Measurements from ENCODE around the gene DECR2.

DECR2 gene

DNA sequence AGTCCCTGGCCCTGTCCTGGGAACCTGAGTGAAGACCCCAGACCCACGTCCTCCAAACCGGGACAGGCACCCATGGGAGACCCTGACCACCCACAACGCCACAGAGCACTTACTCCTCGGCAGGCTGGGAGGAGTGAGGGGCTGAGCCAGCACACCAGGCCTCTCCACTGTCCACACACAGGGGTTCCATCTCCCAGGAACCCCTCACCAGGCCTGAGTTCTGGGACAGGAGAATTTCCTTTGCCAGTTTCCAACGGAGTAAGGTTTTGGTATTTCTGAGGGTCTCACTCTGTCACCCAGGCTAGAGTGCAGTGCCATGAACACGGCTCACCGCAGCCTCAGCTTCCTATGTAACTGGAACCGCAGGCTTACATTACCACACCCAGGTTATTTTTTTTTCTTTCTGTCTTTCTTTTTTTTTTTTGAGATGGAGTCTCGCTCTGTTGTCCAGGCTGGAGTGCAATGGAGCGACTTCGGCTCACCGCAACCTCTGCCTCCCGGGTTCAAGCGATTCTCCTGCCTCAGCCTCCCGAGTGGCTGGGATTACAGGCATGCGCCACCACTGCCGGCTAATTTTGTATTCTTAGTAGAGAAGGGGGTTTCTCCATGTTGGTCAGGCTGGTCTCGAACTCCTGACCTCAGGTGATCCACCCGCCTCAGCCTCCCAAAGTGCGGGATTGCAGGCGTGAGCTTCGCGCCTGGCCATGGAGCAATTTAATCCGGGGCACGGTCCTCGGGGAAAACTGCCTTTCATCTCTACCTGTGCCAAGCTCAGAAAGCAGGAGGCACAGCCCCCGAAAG lies 21.5 kb upstream of the DECR2 start:
- in situ Hi-C loops (cut with HindIII; ENCODE audit: low sequenced_read_pairs), result no loop called here
- peak overlapping the region; percentile 81 for H3K4me3 ChIP-seq (ENCODE audit: low read depth, low read length)
- DNase-seq (ENCODE audit: low read depth), result no peak
- TF ChIP-seq, protein P1, sequence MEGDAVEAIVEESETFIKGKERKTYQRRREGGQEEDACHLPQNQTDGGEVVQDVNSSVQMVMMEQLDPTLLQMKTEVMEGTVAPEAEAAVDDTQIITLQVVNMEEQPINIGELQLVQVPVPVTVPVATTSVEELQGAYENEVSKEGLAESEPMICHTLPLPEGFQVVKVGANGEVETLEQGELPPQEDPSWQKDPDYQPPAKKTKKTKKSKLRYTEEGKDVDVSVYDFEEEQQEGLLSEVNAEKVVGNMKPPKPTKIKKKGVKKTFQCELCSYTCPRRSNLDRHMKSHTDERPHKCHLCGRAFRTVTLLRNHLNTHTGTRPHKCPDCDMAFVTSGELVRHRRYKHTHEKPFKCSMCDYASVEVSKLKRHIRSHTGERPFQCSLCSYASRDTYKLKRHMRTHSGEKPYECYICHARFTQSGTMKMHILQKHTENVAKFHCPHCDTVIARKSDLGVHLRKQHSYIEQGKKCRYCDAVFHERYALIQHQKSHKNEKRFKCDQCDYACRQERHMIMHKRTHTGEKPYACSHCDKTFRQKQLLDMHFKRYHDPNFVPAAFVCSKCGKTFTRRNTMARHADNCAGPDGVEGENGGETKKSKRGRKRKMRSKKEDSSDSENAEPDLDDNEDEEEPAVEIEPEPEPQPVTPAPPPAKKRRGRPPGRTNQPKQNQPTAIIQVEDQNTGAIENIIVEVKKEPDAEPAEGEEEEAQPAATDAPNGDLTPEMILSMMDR (IDR thresholded peaks at IDR 0.05; ENCODE audit: low read depth, low read length, missing control alignments), result no peak

DNA sequence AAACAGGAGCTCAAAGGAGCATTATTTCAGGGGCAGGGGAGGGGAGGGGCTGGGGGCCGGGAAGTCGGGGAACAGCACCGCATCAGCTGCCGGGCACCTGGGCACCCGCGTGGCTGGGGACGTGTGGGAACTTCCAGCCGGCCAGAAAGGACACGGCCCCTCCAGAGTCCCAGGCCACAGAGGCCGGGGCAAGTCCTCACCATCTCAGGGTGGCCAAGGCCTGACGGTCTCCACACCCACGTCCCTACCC lies 21.0 kb upstream of the DECR2 start:
- no peak for DNase-seq (ENCODE audit: low read depth)
- H3K4me3 ChIP-seq (ENCODE audit: low read depth, low read length), result peak overlapping the region; percentile 81
- TF ChIP-seq, protein P1 (IDR thresholded peaks at IDR 0.05; ENCODE audit: low read depth, low read length, missing control alignments), result no peak
- in situ Hi-C loops (cut with HindIII; ENCODE audit: low sequenced_read_pairs), result no loop called here

DNA sequence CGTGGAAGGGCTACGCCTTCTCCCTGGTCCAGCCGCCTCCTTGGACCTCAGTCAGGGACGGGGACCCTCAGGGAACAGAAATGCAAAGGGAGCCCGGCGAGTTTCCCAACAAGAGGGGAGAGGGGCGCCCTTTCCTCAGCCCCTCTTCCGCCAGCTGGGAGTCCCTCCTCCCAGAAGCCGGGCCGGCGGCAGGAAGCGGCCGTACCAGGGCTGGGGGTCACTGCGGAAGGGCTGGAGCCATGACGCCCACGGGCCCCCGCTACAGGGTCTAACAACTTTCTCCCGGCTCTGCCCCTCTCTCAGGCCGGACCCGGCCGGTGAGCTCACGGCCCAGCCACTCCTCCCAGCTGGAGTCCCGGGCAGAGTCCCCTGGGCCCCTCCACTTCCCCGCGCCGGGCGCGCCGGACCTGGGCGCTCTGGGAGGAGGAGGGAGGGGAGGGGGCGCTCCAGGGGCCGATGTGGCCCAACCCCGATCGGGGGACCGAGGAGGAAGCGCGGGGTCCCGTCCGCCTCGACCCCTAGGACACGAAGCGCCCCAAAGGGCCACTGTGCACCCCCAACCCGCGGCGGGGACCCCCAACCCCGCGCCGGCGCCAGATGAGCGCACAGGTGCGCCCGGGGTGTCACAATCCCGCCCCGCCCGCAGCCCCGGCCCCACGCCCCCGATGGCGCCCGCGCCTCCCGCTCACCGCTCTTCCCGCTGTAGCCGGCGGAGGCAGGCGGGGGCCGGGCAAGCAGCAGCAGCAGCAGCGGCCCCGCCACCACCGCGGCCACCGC lies 20.5 kb upstream of the DECR2 start:
- DNase-seq (ENCODE audit: low read depth), result no peak
- peak overlapping the region; percentile 81 for H3K4me3 ChIP-seq (ENCODE audit: low read depth, low read length)
- TF ChIP-seq, protein P1 (IDR thresholded peaks at IDR 0.05; ENCODE audit: low read depth, low read length, missing control alignments), result no peak
- in situ Hi-C loops (cut with HindIII; ENCODE audit: low sequenced_read_pairs), result no loop called here

DNA sequence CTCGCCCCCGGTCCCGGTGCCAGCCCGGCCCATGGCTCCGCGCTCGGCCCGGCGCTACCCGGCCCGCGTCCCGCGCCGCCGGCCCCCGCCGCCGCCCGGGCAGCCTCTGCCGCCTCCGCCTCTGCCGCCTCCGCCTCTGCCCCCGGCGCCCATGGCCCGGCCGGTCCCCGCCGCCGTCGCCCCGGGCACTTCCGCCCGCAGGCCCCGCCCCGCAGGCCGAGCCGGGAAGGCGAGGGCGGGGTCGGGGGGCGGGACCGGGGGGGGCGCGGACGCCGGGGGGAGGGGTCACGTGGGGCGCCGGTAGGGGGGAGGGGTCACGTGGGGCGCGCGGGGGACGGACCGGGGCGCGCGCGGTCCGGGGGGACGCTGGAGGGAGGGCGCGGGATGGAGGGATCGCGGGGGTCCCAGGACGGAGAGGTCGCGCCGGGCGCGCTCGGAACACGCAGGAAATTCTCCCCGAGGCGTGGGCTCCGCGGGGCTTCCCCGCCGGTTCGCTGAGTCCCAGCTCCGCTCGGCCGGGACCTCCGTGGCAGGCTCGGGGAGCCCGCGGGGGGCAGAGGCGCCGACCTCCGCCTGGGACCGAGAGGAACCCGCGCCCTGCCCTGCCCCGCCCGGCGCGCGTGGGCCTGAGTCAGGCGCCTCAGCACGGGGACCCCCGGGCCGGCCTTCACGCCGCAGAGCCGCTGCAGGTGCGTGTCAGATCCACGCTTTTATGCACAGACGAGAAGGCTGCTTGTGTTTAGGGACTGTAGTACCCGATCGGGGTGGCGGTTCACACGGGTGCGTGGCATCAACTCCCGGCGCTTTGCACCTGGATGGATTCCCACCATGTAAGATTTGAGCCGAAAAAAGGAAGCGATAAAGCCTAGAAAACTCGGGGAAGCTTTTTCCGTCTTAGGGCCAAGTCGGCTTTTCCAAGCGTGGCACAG lies 19.6 kb upstream of the DECR2 start, which contains the start of gene PGAP6:
TSS of gene PGAP6 (minus strand) at position 190 of the 929 bp plus-strand sequence. CDS start at position 33, 157 bp downstream.
- H3K4me3 ChIP-seq (ENCODE audit: low read depth, low read length), result peak within 1 kb of the TSS; percentile 81
- no peak for DNase-seq (ENCODE audit: low read depth)
- in situ Hi-C loops (cut with HindIII; ENCODE audit: low sequenced_read_pairs), result no loop called here
- TF ChIP-seq, protein P1 (IDR thresholded peaks at IDR 0.05; ENCODE audit: low read depth, low read length, missing control alignments), result no peak

DNA sequence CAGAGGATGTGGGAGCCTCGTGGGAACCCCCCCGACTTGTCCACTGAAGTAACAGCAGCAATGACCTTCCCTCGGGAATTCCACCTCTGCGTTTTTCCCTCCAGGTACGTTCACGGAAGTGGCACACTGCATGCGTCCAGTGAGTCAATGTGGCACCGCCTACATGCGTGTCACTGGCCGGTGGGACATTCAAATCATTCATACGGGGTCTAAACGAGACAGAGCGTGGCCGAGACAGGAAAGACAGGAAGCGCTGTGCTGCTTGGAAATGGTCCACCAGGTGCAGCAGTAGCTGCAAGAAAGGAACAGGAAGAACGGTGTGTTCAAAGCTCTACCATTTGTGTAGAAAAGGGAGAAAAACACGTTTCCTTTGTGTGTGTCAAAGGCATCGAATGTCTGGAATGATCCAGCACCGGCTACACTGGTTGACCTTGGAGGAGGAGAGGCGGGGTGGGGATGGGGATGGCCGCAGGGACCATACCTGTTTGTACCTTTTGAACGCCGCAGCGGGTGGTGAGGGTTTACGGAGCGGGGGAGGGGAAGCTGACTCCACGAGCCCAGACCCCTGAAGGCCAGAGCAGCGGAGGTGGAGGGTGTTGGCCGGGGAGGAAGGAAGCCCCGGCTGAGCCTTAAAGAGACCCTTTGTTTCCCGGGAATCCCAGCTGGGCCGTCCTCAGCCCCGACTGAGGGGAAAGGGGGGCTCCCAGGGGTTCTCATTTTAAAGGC lies 18.2 kb upstream of the DECR2 start:
- TF ChIP-seq, protein P1 (IDR thresholded peaks at IDR 0.05; ENCODE audit: low read depth, low read length, missing control alignments), result no peak
- in situ Hi-C loops (cut with HindIII; ENCODE audit: low sequenced_read_pairs), result no loop called here
- DNase-seq (ENCODE audit: low read depth), result no peak
- no peak overlapping the region for H3K4me3 ChIP-seq (ENCODE audit: low read depth, low read length)

Measured in astrocyte of the cerebellum (primary cell).